WTC11 (cell line): Measurements from ENCODE around the gene DGKA.

ENCODE experiments used
- CTCF ChIP-seq: fragments of 200-600 bp; IDR thresholded peaks from 2 replicates; pipeline ENCODE4 v1.8.0; 2022; ENCODE audit warnings: antibody characterized with exemption
- E2F1 ChIP-seq: sonication (generic); formaldehyde crosslinking; IDR thresholded peaks from 2 replicates; pipeline ENCODE4 v1.8.0; 2022; ENCODE audit warnings: mild to moderate bottlenecking, missing genetic modification reagents
- IRF2 ChIP-seq: sonication (generic); formaldehyde crosslinking; IDR thresholded peaks from 2 replicates; pipeline ENCODE4 v1.8.0; 2022; ENCODE audit warnings: low read depth, missing genetic modification reagents, borderline replicate concordance
- JUN ChIP-seq: sonication (generic); formaldehyde crosslinking; IDR thresholded peaks from 2 replicates; pipeline ENCODE4 v1.8.0; 2023; ENCODE audit warnings: mild to moderate bottlenecking, missing genetic modification reagents
- TCF7 ChIP-seq: sonication (generic); formaldehyde crosslinking; IDR thresholded peaks from 2 replicates; pipeline ENCODE4 v1.8.0; 2022; ENCODE audit warnings: mild to moderate bottlenecking, low read depth, missing genetic modification reagents, moderate library complexity
- TEAD4 ChIP-seq: sonication (generic); formaldehyde crosslinking; IDR thresholded peaks from 2 replicates; pipeline ENCODE4 v1.8.0; 2022; ENCODE audit warnings: mild to moderate bottlenecking, missing genetic modification reagents
- ZNF263 ChIP-seq: sonication (generic); formaldehyde crosslinking; IDR thresholded peaks from 2 replicates; pipeline ENCODE4 v1.8.1; 2022; ENCODE audit warnings: low read depth, mild to moderate bottlenecking, moderate library complexity, missing genetic modification reagents
- ZNF423 ChIP-seq: fragments of 250-450 bp; sonication (Bioruptor Pico); IDR thresholded peaks from 2 replicates; pipeline ENCODE4 v2.1.2; 2022; ENCODE audit warnings: mild to moderate bottlenecking, moderate library complexity

- TF ChIP-seq JUN (CRISPR knock-in tag) (no peak), CTCF (peak; percentile 51), E2F1 (CRISPR knock-in tag) (no peak), ZNF263 (no peak), TEAD4 (no peak), ZNF423 (CRISPR knock-in tag) (no peak), TCF7 (CRISPR knock-in tag) (no peak), IRF2 (CRISPR knock-in tag) (no peak)
These were observed 4.0 kb upstream of the DGKA start for GRCh38 chr12:55926738-55927587.
